ENCODE data around the gene PSTPIP1. TPM values are rescaled to one million over a fixed set of nuclear protein-coding genes. Genes with fewer than 3 reads are reported as not detected.

The PSTPIP1 gene
- total and polyA plus RNA-seq, 10 of the 15 experiments (the other 5 are each of a cell fraction or from before 2014, with no cell fraction given): 0.50 to 29.3 (median 14.5) TPM

DNA sequence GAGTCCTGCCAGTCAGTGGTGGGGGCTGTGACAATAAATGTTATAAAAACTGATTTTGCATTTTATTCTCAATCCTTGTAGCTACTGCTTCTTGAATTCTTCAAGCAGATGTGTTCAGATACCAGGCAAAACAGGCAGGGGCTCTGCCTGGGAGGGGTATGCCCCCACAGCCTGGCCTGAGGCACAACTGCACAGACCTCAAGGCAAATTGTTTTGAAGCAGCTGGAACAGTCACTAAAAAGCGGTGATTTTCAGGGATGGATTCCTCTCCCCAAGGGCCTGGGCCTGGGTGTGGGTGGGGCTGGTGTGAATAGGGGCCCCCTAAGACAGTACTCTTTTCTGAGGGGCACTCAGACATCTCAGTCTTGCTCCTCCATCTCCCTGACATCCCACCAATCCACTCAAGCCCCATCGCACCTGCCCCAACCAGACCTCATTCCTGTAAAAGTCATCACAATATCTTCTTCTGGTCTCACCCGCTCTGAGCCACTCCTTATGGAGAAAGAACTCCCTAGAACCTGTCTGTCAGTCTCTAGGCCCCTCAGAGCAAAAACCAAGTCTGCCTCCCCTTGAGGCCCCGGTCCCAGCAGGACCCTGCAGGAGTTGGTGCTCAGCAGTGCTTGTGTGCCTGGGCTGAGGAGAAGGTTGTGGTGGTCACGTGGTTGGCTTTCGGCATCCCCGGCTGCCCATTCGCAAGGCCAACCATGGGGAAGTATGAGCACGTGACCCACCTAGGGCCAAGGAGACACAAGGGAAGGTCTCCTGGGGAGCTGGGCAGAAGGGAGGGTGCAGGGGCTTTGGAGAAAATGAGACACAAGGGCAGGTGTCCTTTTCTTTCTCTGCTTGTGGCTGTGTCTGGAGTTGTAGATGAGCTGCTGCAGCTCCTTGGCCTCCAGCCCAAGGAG is 2.9 kb upstream of the PSTPIP1 start:
- BruUV-seq (replicated peaks): no TSS peak
- no peak for ATAC-seq
- in situ Hi-C loops (cut with MboI): no loop called here
- ChIA-PET RAD21 (ENCODE audit: unreplicated experiment) (interaction anchor here (0.7 kb wide), 1 partner anchor 16 kb away, joined by 3 read pairs; no protein-coding TSS in a partner anchor), POLR2A (interaction anchor here (0.7 to 4.4 kb wide), 2 partner anchors 14 to 16 kb away, joined by 3 to 19 read pairs; no protein-coding TSS in a partner anchor), SMC1A (ENCODE audit: uncharacterized antibody, unreplicated experiment) (interaction anchor here (0.9 to 1.1 kb wide), 3 partner anchors 13 to 25 kb away, joined by 3 read pairs; no protein-coding TSS in a partner anchor), CTCF (interaction anchor here (0.8 to 1.2 kb wide), 4 partner anchors 15 to 196 kb away, joined by 3 read pairs; no protein-coding TSS in a partner anchor)
- Histone ChIP-seq H3K9ac (ENCODE audit: control insufficient read depth, insufficient read depth, low read length) (no peak overlapping the region), H3K4me3 (no peak overlapping the region), H3K4me2 (ENCODE audit: control insufficient read depth, insufficient read depth) (no peak overlapping the region), H3K27me3 (replicated peaks in 1 of 2; ENCODE audit: control insufficient read depth in 2 of 2, insufficient read depth in 2 of 2, low read length in 1 of 2) (no peaks in the 10 kb centered on the region), H3K4me1 (ENCODE audit: control insufficient read depth, insufficient read depth, low read length) (peaks cover 45% of the 10 kb centered on the region), H4K20me1 (ENCODE audit: control insufficient read depth, insufficient read depth) (no peaks in the 10 kb centered on the region), H3K27ac (ENCODE audit: control insufficient read depth, insufficient read depth) (no peak overlapping the region), H3K9me3 (replicated peaks; ENCODE audit: control insufficient read depth, insufficient read depth, low read length) (no peaks in the 10 kb centered on the region), H2AFZ (ENCODE audit: control insufficient read depth, low read depth, low read length) (no peak overlapping the region), H3K79me2 (ENCODE audit: control insufficient read depth, insufficient read depth, low read length) (peaks cover 6% of the 10 kb centered on the region), H3K36me3 (ENCODE audit: control insufficient read depth in 2 of 2, insufficient read depth in 2 of 2, low read length in 1 of 2) (no peaks in the 10 kb centered on the region)
- intact Hi-C loops (cut with micrococcal nuclease; ENCODE audit: unreplicated experiment): no loop called here
- no peak for DNase-seq (ENCODE audit: low read depth, low spot score)
- TF ChIP-seq SMC3 (IDR thresholded peaks at IDR 0.05; ENCODE audit: borderline replicate concordance, low read length): no peak
- TF ChIP-seq ATF3 (IDR thresholded peaks at IDR 0.05; ENCODE audit: borderline replicate concordance, extremely low read depth, low read depth, low read length): no peak
- peak in 1 of 2 experiments; percentile 33; a peak in 1 of 4 replicates for TF ChIP-seq BHLHE40 (IDR thresholded peaks at IDR 0.05; ENCODE audit: borderline replicate concordance in 1 of 2, low read depth in 2 of 2, low read length in 1 of 2)
- no peak for TF ChIP-seq PAX5 (IDR thresholded peaks at IDR 0.05; ENCODE audit: borderline replicate concordance, low read depth, low read length)
- no peak for TF ChIP-seq FOXK2 (IDR thresholded peaks at IDR 0.05)
- FAIRE-seq: no peak
- WGBS (ENCODE audit: insufficient coverage, insufficient replicate concordance, low lambda C conversion rate, missing lambda C conversion rate): 93% methylated on average over 9 of the region's 9 CpGs
